H9 (cell line): Measurements from ENCODE around the gene EPB41L1. TPM values are rescaled to one million over a fixed set of nuclear protein-coding genes. Genes with fewer than 3 reads are reported as not detected.

Experiments
- DNase-seq: peaks from one replicate; pipeline ENCODE4 v3.0.0-alpha.2; 2017
- H2AFZ ChIP-seq: one replicate; pipeline ENCODE4 v1.6.1; 2013; ENCODE audit warnings: mild to moderate bottlenecking, low read length, control low read depth, moderate library complexity
- H2AK5ac ChIP-seq: 2 replicates; pipeline ENCODE4 v1.6.1; 2013; ENCODE audit warnings: low read length, control low read depth, mixed read lengths; ENCODE audit not compliant: insufficient read length
- H2BK120ac ChIP-seq: one replicate; pipeline ENCODE4 v1.6.1; 2013; ENCODE audit warnings: low read depth, mild to moderate bottlenecking, low read length, control low read depth, inconsistent platforms; ENCODE audit not compliant: poor library complexity, severe bottlenecking
- H2BK12ac ChIP-seq: 2 replicates; pipeline ENCODE4 v1.6.1; 2013; ENCODE audit warnings: low read length, control low read depth, mixed read lengths, low read depth; ENCODE audit not compliant: insufficient read length
- H2BK15ac ChIP-seq: 2 replicates; pipeline ENCODE4 v1.6.1; 2013; ENCODE audit warnings: low read depth, low read length, control low read depth
- H2BK20ac ChIP-seq: one replicate; pipeline ENCODE4 v1.6.1; 2013; ENCODE audit warnings: low read depth, mild to moderate bottlenecking, low read length, control low read depth, inconsistent platforms; ENCODE audit not compliant: poor library complexity, severe bottlenecking
- H2BK5ac ChIP-seq: 2 replicates; pipeline ENCODE4 v1.6.1; 2013; ENCODE audit warnings: low read length, control low read depth, mixed read lengths; ENCODE audit not compliant: insufficient read length
- H3K14ac ChIP-seq: 2 replicates; pipeline ENCODE4 v1.6.1; 2013; ENCODE audit warnings: low read length, control low read depth; ENCODE audit not compliant: insufficient read depth
- H3K18ac ChIP-seq: 2 replicates; pipeline ENCODE4 v1.6.1; 2013; ENCODE audit warnings: low read depth, mild to moderate bottlenecking, mixed read lengths, low read length, control low read depth; ENCODE audit not compliant: insufficient read length
- H3K23ac ChIP-seq: 2 replicates; pipeline ENCODE4 v1.6.1; 2013; ENCODE audit warnings: low read length, control low read depth, mixed read lengths, low read depth; ENCODE audit not compliant: insufficient read length
- H3K23me2 ChIP-seq: 2 replicates; pipeline ENCODE4 v1.6.1; 2013; ENCODE audit warnings: low read depth, mild to moderate bottlenecking, mixed read lengths, low read length, control low read depth; ENCODE audit not compliant: insufficient read length, poor library complexity, severe bottlenecking
- H3K27ac ChIP-seq: 2 replicates; pipeline ENCODE4 v1.5.1; 2013; ENCODE audit warnings: low read length, control low read depth, mixed read lengths, low read depth; ENCODE audit not compliant: insufficient read length
- H3K27me3 ChIP-seq: 2 replicates; pipeline ENCODE4 v1.6.1; 2013; ENCODE audit warnings: low read length, control low read depth, inconsistent platforms; ENCODE audit not compliant: insufficient read depth
- H3K4ac ChIP-seq: 2 replicates; pipeline ENCODE4 v1.6.1; 2013; ENCODE audit warnings: low read depth, mild to moderate bottlenecking, control low read depth, inconsistent platforms, low read length, moderate library complexity
- H3K4me1 ChIP-seq: 2 replicates; pipeline ENCODE4 v1.6.1; 2013; ENCODE audit warnings: low read length, control low read depth, inconsistent platforms; ENCODE audit not compliant: insufficient read depth
- H3K4me2 ChIP-seq: 2 replicates; pipeline ENCODE4 v1.6.1; 2013; ENCODE audit warnings: low read length, control low read depth, mixed read lengths; ENCODE audit not compliant: insufficient read length, insufficient read depth
- H3K56ac ChIP-seq: 2 replicates; pipeline ENCODE4 v1.6.1; 2013; ENCODE audit warnings: low read depth, mild to moderate bottlenecking, mixed read lengths, low read length, control low read depth; ENCODE audit not compliant: insufficient read length
- H3K79me1 ChIP-seq: 2 replicates; pipeline ENCODE4 v1.6.1; 2013; ENCODE audit warnings: low read depth, mild to moderate bottlenecking, moderate library complexity, low read length, control low read depth, inconsistent platforms; ENCODE audit not compliant: insufficient read depth, poor library complexity, severe bottlenecking
- H3K79me2 ChIP-seq: 2 replicates; pipeline ENCODE4 v1.6.1; 2013; ENCODE audit warnings: low read length, control low read depth, inconsistent platforms; ENCODE audit not compliant: insufficient read depth
- H3K9ac ChIP-seq: 2 replicates; pipeline ENCODE4 v1.6.1; 2013; ENCODE audit warnings: low read length, control low read depth, mixed read lengths; ENCODE audit not compliant: insufficient read length; ENCODE audit errors: extremely low read depth
- H3K9me3 ChIP-seq: one replicate; pipeline ENCODE4 v1.6.1; 2013; ENCODE audit warnings: low read depth, low read length, inconsistent platforms; ENCODE audit not compliant: control insufficient read depth
- H3T11ph ChIP-seq: one replicate; pipeline ENCODE4 v1.6.1; 2013; ENCODE audit warnings: mild to moderate bottlenecking, low read length, control low read depth, inconsistent platforms
- H4K20me1 ChIP-seq: one replicate; pipeline ENCODE4 v1.6.1; 2013; ENCODE audit not compliant: control insufficient read depth, insufficient read length, insufficient read depth
- H4K5ac ChIP-seq: 2 replicates; pipeline ENCODE4 v1.6.1; 2013; ENCODE audit warnings: low read depth, mild to moderate bottlenecking, mixed read lengths, low read length, control low read depth; ENCODE audit not compliant: insufficient read length
- H4K8ac ChIP-seq: replicated peaks from 2 replicates; pipeline ENCODE4 v1.6.1; 2013; ENCODE audit warnings: low read length, control low read depth, mixed read lengths, low read depth; ENCODE audit not compliant: insufficient read length
- H4K91ac ChIP-seq: 2 replicates; pipeline ENCODE4 v1.6.1; 2013; ENCODE audit warnings: low read depth, mild to moderate bottlenecking, moderate library complexity, mixed read lengths, low read length, control low read depth; ENCODE audit not compliant: insufficient read length
- H3K27ac Mint-ChIP-seq, 3 experiments: 2 replicates in 2 of 3; 3 replicates in 1 of 3; pipeline ENCODE4 v1.8.0; 2020 to 2021; ENCODE audit warnings: mixed read lengths in 3 of 3, mild to moderate bottlenecking in 1 of 3, moderate library complexity in 1 of 3
- H3K27me3 Mint-ChIP-seq: 2 replicates; pipeline ENCODE4 v1.8.0; 2021; ENCODE audit warnings: low read depth, mild to moderate bottlenecking, moderate library complexity, mixed read lengths
- H3K36me3 Mint-ChIP-seq, 3 experiments: 2 replicates in 2 of 3; 3 replicates in 1 of 3; pipeline ENCODE4 v1.8.0; 2020 to 2021; ENCODE audit warnings: low read depth in 3 of 3, mixed read lengths in 3 of 3; ENCODE audit not compliant: insufficient read depth in 1 of 3
- H3K4me1 Mint-ChIP-seq, 2 experiments: 2 replicates each; pipeline ENCODE4 v1.8.0; 2020; ENCODE audit warnings: mixed read lengths in 2 of 2
- H3K4me3 Mint-ChIP-seq, 2 experiments: 2 replicates in 1 of 2; 3 replicates in 1 of 2; pipeline ENCODE4 v1.8.0; 2020 to 2021; ENCODE audit warnings: mild to moderate bottlenecking in 2 of 2, mixed read lengths in 2 of 2, moderate library complexity in 1 of 2
- H3K9me3 Mint-ChIP-seq, 2 experiments: 2 replicates in 1 of 2; 3 replicates in 1 of 2; pipeline ENCODE4 v1.8.0; 2020; ENCODE audit warnings: mild to moderate bottlenecking in 2 of 2, mixed read lengths in 2 of 2, moderate library complexity in 1 of 2
- WGBS: extraction: QIAGEN DNeasy Blood & Tissue Kit; methylation state at CpG from one replicate; pipeline ENCODE4 v1.1.7; 2013; ENCODE audit warnings: missing lambda C conversion rate, low lambda C conversion rate, mixed read lengths; ENCODE audit not compliant: insufficient read length; ENCODE audit errors: extremely low coverage; 5-methylcytosine and 5-hydroxymethylcytosine counted together
- total RNA-seq: library from RNA; stranded (reverse); gene quantifications from 2 replicates; pipeline ENCODE4 v1.2.1, GENCODE V29; 2021
- TF ChIP-seq, protein P1 (sequence below): fragments of 200-600 bp; sonication (generic); conservative IDR thresholded peaks from 3 replicates; pipeline ENCODE4 v1.8.0; 2021; ENCODE audit warnings: antibody characterized with exemption, mild to moderate bottlenecking

The EPB41L1 gene
- total RNA-seq, 1 experiment from 2014 or later: 31.1 TPM

DNA sequence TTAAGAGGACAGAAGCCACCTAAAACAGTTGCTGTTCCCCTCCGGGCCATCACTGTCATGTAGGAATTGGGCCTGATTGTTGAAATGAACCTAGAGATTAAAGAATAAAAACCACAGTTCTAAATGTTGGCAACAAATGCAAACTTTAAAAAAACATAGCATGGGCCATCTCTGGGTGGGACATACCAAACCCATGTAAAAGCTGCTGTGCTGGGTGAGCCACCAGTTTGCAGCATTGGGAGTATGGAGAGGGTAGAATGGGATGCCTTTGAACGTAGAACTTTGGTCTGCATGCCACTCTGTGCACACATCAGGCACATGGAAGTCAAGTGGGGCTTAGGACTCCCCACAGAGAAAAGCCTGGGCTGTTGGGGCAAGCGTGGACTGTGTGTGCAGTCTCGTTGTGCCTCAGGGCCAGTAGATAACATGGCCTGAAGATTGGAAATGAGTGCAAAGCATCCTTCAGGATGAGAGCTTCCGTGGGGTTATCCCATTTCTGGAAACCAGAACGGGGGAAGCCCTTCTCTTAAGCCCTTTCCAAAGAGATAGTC, 28.1 kb downstream of the EPB41L1 start:
- no peaks in the 10 kb centered on the region for H3K9me3 ChIP-seq
- H3K27ac ChIP-seq: no peak overlapping the region
- Mint-ChIP-seq H3K9me3 (no peaks in the 10 kb centered on the region), H3K36me3 (peaks cover 0 to 5% (median 2%) of the 10 kb centered on the region in 3 experiments; a peak in 2 of 7 replicates), H3K4me1 (peaks cover 2 to 13% of the 10 kb centered on the region in 2 experiments; a peak in 2 of 4 replicates), H3K27ac (no peak overlapping the region), H3K4me3 (no peak overlapping the region), H3K27me3 (no peaks in the 10 kb centered on the region)
- DNase-seq: no peak
- TF ChIP-seq, protein P1, sequence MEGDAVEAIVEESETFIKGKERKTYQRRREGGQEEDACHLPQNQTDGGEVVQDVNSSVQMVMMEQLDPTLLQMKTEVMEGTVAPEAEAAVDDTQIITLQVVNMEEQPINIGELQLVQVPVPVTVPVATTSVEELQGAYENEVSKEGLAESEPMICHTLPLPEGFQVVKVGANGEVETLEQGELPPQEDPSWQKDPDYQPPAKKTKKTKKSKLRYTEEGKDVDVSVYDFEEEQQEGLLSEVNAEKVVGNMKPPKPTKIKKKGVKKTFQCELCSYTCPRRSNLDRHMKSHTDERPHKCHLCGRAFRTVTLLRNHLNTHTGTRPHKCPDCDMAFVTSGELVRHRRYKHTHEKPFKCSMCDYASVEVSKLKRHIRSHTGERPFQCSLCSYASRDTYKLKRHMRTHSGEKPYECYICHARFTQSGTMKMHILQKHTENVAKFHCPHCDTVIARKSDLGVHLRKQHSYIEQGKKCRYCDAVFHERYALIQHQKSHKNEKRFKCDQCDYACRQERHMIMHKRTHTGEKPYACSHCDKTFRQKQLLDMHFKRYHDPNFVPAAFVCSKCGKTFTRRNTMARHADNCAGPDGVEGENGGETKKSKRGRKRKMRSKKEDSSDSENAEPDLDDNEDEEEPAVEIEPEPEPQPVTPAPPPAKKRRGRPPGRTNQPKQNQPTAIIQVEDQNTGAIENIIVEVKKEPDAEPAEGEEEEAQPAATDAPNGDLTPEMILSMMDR: no peak
- H3K23me2 ChIP-seq: no peaks in the 10 kb centered on the region
- H2BK15ac ChIP-seq: no peak overlapping the region
- no peaks in the 10 kb centered on the region for H3K79me1 ChIP-seq
- no peak overlapping the region for H3K56ac ChIP-seq
- H3K27me3 ChIP-seq: no peaks in the 10 kb centered on the region
- H3K9ac ChIP-seq: no peak overlapping the region
- H2BK120ac ChIP-seq: no peak overlapping the region
- no peak overlapping the region for H2BK20ac ChIP-seq
- no peak overlapping the region for H3K18ac ChIP-seq
- no peak overlapping the region for H4K8ac ChIP-seq
- no peak overlapping the region for H3K14ac ChIP-seq
- H4K91ac ChIP-seq: no peak overlapping the region
- no peak overlapping the region for H3K4me2 ChIP-seq
- H3T11ph ChIP-seq: no peak overlapping the region
- H3K79me2 ChIP-seq: no peaks in the 10 kb centered on the region
- no peak overlapping the region for H2AK5ac ChIP-seq
- H2BK12ac ChIP-seq: no peak overlapping the region
- no peaks in the 10 kb centered on the region for H4K20me1 ChIP-seq
- no peaks in the 10 kb centered on the region; the same call in 1 of the 2 replicates for H3K4me1 ChIP-seq
- H3K23ac ChIP-seq: no peak overlapping the region
- no peak overlapping the region for H4K5ac ChIP-seq
- no peak overlapping the region for H2AFZ ChIP-seq
- no peak overlapping the region for H3K4ac ChIP-seq
- no CpG with 5 or more reads among the region's 6 CpGs for WGBS
- no peak overlapping the region for H2BK5ac ChIP-seq
